Measurements from ENCODE around the gene RPL11.

DNA sequence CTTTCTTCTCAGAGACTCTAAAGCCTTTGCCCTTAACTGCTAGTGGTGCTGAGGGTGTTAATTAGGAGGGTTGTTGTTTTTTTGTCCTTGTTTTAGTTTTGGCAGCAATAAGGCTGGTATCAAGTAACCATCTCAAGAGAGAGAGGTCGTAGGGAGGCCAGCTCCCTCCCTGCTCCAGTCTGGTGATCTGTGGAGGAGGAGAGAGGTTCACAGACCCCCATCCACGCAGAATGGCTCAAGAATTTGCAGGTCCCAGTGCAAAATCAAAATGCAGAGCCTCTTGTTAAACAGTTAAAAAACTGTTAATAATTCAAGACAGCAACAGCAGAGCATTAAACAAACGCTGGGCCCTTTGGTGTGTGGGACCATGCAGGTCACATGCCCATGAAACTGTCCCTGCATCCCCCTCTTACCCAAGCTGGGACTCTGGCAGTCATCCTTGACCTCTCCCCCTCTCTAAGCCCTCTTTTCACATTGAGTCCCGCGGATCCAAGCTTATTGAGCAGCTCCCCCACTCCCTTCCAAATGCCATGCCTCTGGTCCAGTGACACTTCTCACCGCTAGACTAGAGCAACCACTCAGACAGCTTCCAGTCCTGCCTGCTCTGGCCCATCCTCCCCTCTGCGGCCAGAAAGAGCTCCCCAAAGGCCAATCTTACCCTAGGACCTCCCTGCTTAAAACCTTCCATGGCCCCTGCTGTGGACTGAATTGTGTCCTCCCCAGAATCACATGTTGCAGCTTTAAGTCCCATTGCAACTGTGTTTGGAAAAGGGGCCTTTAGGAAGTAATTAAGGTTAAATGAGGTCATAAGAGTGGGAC lies 47.7 kb upstream of the RPL11 start:
- TF ChIP-seq SUZ12 (IDR thresholded peaks at IDR 0.05) (no peak), FOXK2 (IDR thresholded peaks at IDR 0.05) (no peak), CTBP1 (IDR thresholded peaks at IDR 0.05; ENCODE audit: borderline replicate concordance) (no peak), FOXM1 (IDR thresholded peaks at IDR 0.05; ENCODE audit: borderline replicate concordance) (no peak), L3MBTL2 (conservative IDR thresholded peaks at IDR 0.05) (no peak), SP1 (IDR thresholded peaks at IDR 0.05) (no peak), ARNT (IDR thresholded peaks at IDR 0.05) (no peak), BHLHE40 (IDR thresholded peaks at IDR 0.05; ENCODE audit: borderline replicate concordance) (no peak), ZNF384 (IDR thresholded peaks at IDR 0.05) (no peak), FOXA1 (IDR thresholded peaks at IDR 0.05) (no peak), TARDBP (IDR thresholded peaks at IDR 0.05) (no peak)
- TF ChIP-seq, protein P1, sequence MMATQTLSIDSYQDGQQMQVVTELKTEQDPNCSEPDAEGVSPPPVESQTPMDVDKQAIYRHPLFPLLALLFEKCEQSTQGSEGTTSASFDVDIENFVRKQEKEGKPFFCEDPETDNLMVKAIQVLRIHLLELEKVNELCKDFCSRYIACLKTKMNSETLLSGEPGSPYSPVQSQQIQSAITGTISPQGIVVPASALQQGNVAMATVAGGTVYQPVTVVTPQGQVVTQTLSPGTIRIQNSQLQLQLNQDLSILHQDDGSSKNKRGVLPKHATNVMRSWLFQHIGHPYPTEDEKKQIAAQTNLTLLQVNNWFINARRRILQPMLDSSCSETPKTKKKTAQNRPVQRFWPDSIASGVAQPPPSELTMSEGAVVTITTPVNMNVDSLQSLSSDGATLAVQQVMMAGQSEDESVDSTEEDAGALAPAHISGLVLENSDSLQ (IDR thresholded peaks at IDR 0.05): no peak
